IPS DF 6.9 (cell line): ENCODE results near the gene ADAMTS14.
"Not testable (repeated sequence)": the region's sequence is repeated elsewhere in the genome, so short reads cannot be mapped to it uniquely, and the experiment has no call there.

Source experiments
- DNase-seq: peaks from one replicate; pipeline ENCODE4 v3.0.0-alpha.2; 2013; ENCODE audit warnings: low read depth, low spot score
- H3K27ac ChIP-seq: one replicate; pipeline ENCODE4 v1.5.1; 2013; ENCODE audit warnings: low read length, control low read depth
- H3K27me3 ChIP-seq: 2 replicates; pipeline ENCODE4 v1.6.1; 2013; ENCODE audit warnings: mild to moderate bottlenecking, low read length; ENCODE audit not compliant: control insufficient read depth, insufficient read depth
- H3K36me3 ChIP-seq: 2 replicates; pipeline ENCODE4 v1.6.1; 2013; ENCODE audit warnings: low read length; ENCODE audit not compliant: control insufficient read depth, insufficient read depth
- H3K4me1 ChIP-seq: 2 replicates; pipeline ENCODE4 v1.6.1; 2013; ENCODE audit warnings: low read length; ENCODE audit not compliant: control insufficient read depth, insufficient read depth
- H3K4me3 ChIP-seq: 2 replicates; pipeline ENCODE4 v1.5.1; 2013; ENCODE audit warnings: mild to moderate bottlenecking, low read length
- H3K9me3 ChIP-seq: 2 replicates; pipeline ENCODE4 v1.6.1; 2013; ENCODE audit warnings: low read length, inconsistent platforms; ENCODE audit not compliant: control insufficient read depth, insufficient read depth
- WGBS: extraction: QIAGEN DNeasy Blood & Tissue Kit; methylation state at CpG from one replicate; pipeline ENCODE4 v1.1.7; 2013; ENCODE audit warnings: mixed read lengths, missing lambda C conversion rate; ENCODE audit not compliant: insufficient read length, insufficient coverage; 5-methylcytosine and 5-hydroxymethylcytosine counted together

Gene ADAMTS14

GRCh38 chr10:70644959-70645358, 27.3 kb upstream of the ADAMTS14 start:
- no CpG with 5 or more reads among the region's 8 CpGs for WGBS
- H3K4me1 ChIP-seq, H3K4me3 ChIP-seq, H3K27ac ChIP-seq, H3K27me3 ChIP-seq, DNase-seq, H3K36me3 ChIP-seq, H3K9me3 ChIP-seq: not testable (repeated sequence)

DNA sequence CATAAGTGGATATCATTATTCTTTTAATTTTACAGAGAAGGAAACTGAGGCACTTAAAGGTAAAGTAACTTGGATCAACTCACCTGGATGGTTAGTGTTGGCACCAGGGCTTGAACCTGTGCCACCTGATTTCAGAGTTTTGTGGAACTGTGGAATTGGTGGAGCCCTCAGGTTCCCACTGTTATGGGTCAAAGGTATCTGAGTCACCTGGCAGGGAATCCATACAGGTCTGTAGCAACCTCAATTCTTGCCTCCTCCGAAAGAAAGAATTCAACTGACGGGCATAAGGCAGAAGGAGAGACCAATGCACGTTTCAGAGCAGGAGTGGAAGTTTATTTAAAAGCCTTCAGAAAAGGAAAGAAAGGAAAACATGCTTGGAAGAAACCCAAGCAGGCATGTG, 25.2 kb upstream of the ADAMTS14 start:
- Histone ChIP-seq H3K27ac (no peak overlapping the region), H3K36me3 (no peaks in the 10 kb centered on the region), H3K9me3 (no peaks in the 10 kb centered on the region; the same call in 1 of the 2 replicates), H3K4me1 (no peaks in the 10 kb centered on the region), H3K27me3 (no peaks in the 10 kb centered on the region), H3K4me3 (no peak overlapping the region)
- no peak for DNase-seq
- no CpG with 5 or more reads among the region's 3 CpGs for WGBS

DNA sequence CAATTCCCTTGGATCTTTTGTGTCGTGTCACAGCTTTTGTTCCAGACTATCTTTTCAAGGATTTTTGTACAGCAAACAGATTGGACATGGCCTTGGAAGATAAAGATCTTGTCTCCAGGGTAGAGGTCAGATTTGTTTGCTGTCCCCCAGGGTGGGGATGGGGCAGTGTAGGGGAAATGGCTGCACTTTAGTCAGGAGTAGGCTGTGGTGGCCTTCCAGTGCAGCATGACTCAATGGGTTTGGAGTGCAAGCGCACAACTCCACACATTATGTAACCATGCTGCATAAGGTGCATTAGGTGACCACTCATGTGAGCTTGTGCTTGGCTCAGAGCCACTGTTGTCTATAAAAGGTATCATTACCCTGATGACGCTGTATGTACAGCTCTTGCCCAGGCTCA, 23.9 kb upstream of the ADAMTS14 start:
- Histone ChIP-seq H3K9me3 (no peaks in the 10 kb centered on the region; the same call in 1 of the 2 replicates), H3K36me3 (no peaks in the 10 kb centered on the region), H3K27me3 (no peaks in the 10 kb centered on the region), H3K4me1 (no peaks in the 10 kb centered on the region), H3K4me3 (no peak overlapping the region), H3K27ac (no peak overlapping the region)
- no CpG with 5 or more reads among the region's 3 CpGs for WGBS
- no peak for DNase-seq

DNA sequence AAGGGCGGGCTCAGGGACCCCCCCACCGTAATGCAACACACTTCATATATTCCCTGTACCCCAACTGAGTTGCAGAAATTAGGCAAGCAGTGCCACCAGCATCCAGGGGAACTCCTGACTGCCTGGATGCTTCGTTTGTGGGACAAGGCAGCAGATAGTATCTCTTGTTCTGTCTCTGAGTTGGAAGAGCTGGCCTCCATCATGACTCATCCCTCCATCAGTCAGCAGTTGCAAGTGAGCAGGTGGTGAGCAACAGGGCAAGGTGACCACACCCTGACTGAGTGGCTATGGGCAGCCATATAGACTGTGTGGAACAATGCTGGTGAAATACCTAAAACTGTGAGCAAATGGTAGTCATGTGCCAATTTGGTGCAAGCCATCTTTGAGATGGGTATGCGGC, 22.8 kb upstream of the ADAMTS14 start:
- Histone ChIP-seq H3K27ac (no peak overlapping the region), H3K4me1 (no peaks in the 10 kb centered on the region), H3K9me3 (no peaks in the 10 kb centered on the region; the same call in 1 of the 2 replicates), H3K4me3 (no peak overlapping the region), H3K36me3 (no peaks in the 10 kb centered on the region), H3K27me3 (no peaks in the 10 kb centered on the region)
- no CpG with 5 or more reads among the region's 4 CpGs for WGBS
- DNase-seq: no peak

- Histone ChIP-seq H3K36me3 (no peaks in the 10 kb centered on the region), H3K9me3 (no peaks in the 10 kb centered on the region; the same call in 1 of the 2 replicates), H3K27me3 (no peaks in the 10 kb centered on the region), H3K4me1 (no peaks in the 10 kb centered on the region), H3K27ac (no peak overlapping the region), H3K4me3 (no peak overlapping the region)
- no peak for DNase-seq
- WGBS: no CpG with 5 or more reads among the region's 3 CpGs
Measured at GRCh38 chr10:70650104-70650503, 22.2 kb upstream of the ADAMTS14 start.

- DNase-seq: no peak
- H3K9me3 ChIP-seq: no peaks in the 10 kb centered on the region; the same call in 1 of the 2 replicates
- no peaks in the 10 kb centered on the region for H3K4me1 ChIP-seq
- H3K27me3 ChIP-seq: no peaks in the 10 kb centered on the region
- H3K36me3 ChIP-seq: no peaks in the 10 kb centered on the region
- no peak overlapping the region for H3K4me3 ChIP-seq
- WGBS: no CpG with 5 or more reads among the region's 3 CpGs
- no peak overlapping the region for H3K27ac ChIP-seq
Measured at GRCh38 chr10:70650718-70651117, 21.6 kb upstream of the ADAMTS14 start.

- no peak for DNase-seq
- WGBS: no CpG with 5 or more reads among the region's 5 CpGs
- Histone ChIP-seq H3K27ac (no peak overlapping the region), H3K36me3 (no peaks in the 10 kb centered on the region), H3K4me3 (no peak overlapping the region), H3K9me3 (no peaks in the 10 kb centered on the region; the same call in 1 of the 2 replicates), H3K4me1 (no peaks in the 10 kb centered on the region), H3K27me3 (no peaks in the 10 kb centered on the region)
Measured at GRCh38 chr10:70651661-70652060, 20.6 kb upstream of the ADAMTS14 start.

GRCh38 chr10:70652761-70653657, 19.3 kb upstream of the ADAMTS14 start:
- no peaks in the 10 kb centered on the region for H3K4me1 ChIP-seq
- H3K27ac ChIP-seq: no peak overlapping the region
- no peak for DNase-seq
- H3K36me3 ChIP-seq: no peaks in the 10 kb centered on the region
- WGBS: no CpG with 5 or more reads among the region's 16 CpGs
- no peaks in the 10 kb centered on the region; the same call in 1 of the 2 replicates for H3K9me3 ChIP-seq
- H3K27me3 ChIP-seq: no peaks in the 10 kb centered on the region
- H3K4me3 ChIP-seq: no peak overlapping the region

- no peak for DNase-seq
- H3K4me1 ChIP-seq: no peaks in the 10 kb centered on the region
- no peak overlapping the region for H3K4me3 ChIP-seq
- H3K36me3 ChIP-seq: no peaks in the 10 kb centered on the region
- no peaks in the 10 kb centered on the region for H3K9me3 ChIP-seq
- no peak overlapping the region for H3K27ac ChIP-seq
- WGBS: no CpG with 5 or more reads among the region's 12 CpGs
- no peaks in the 10 kb centered on the region for H3K27me3 ChIP-seq
Measured at GRCh38 chr10:70655316-70655715, 17.0 kb upstream of the ADAMTS14 start.

DNA sequence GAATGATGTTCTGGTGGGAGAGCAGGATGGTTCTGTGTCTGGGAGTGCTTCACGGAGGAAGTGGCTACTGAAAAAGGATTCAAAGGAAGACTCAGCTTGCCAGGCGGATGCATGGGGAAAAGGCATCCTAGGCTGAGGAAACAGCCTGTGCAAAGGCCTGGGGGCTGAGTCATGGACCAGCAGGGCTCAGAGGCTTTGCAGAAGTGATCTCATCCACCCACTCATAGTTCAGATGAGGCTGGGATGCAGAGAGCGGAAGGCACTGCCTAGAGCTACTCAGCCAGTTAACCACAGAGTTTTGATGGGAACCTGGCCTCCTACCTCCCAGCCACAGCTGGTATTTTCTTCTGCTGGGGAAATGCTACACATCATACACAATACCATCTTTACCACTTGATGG, 15.8 kb upstream of the ADAMTS14 start:
- H3K27ac ChIP-seq: no peak overlapping the region
- no peak overlapping the region for H3K4me3 ChIP-seq
- DNase-seq: no peak
- no peaks in the 10 kb centered on the region for H3K9me3 ChIP-seq
- H3K4me1 ChIP-seq: no peaks in the 10 kb centered on the region
- no CpG with 5 or more reads among the region's 3 CpGs for WGBS
- H3K36me3 ChIP-seq: no peaks in the 10 kb centered on the region
- H3K27me3 ChIP-seq: no peaks in the 10 kb centered on the region

- Histone ChIP-seq H3K27ac (no peak overlapping the region), H3K4me1 (no peaks in the 10 kb centered on the region), H3K9me3 (no peaks in the 10 kb centered on the region), H3K4me3 (no peak overlapping the region), H3K27me3 (no peaks in the 10 kb centered on the region), H3K36me3 (no peaks in the 10 kb centered on the region)
- DNase-seq: no peak
- WGBS: no CpG with 5 or more reads among the region's 6 CpGs
Measured at GRCh38 chr10:70657041-70657440, 15.3 kb upstream of the ADAMTS14 start.
